Measurements from ENCODE around the gene LCE1C. TPM values are rescaled to one million over a fixed set of nuclear protein-coding genes. Genes with fewer than 3 reads are reported as not detected.

LCE1C gene
- total RNA-seq, 2 donors from 2014 or later = not detected

DNA sequence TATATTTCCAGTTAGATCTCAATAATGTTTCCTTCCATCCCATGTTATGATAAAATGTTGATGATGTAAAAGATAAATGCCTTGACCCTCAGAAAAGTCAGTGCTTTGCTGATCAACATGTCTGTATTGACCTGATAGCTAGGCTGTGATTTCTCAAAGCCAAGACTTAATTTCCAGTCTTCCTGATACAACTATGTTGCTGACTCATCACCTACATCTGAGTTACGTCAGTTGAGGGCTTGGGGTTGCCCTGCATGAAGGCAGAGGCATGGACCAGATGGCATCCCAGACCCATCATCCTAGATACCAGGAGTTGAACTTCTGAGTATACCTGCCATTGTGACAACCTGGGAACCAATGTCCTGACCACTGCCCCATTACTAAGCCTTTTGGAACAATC lies 5.1 kb downstream of the LCE1C start:
- H3K4me1 ChIP-seq = no peaks in the 10 kb centered on the region
- TF ChIP-seq, protein P1, sequence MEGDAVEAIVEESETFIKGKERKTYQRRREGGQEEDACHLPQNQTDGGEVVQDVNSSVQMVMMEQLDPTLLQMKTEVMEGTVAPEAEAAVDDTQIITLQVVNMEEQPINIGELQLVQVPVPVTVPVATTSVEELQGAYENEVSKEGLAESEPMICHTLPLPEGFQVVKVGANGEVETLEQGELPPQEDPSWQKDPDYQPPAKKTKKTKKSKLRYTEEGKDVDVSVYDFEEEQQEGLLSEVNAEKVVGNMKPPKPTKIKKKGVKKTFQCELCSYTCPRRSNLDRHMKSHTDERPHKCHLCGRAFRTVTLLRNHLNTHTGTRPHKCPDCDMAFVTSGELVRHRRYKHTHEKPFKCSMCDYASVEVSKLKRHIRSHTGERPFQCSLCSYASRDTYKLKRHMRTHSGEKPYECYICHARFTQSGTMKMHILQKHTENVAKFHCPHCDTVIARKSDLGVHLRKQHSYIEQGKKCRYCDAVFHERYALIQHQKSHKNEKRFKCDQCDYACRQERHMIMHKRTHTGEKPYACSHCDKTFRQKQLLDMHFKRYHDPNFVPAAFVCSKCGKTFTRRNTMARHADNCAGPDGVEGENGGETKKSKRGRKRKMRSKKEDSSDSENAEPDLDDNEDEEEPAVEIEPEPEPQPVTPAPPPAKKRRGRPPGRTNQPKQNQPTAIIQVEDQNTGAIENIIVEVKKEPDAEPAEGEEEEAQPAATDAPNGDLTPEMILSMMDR (IDR thresholded peaks at IDR 0.05) = no peak
- TF ChIP-seq POLR2A (IDR thresholded peaks at IDR 0.05) = no peak
- no peaks in the 10 kb centered on the region for H3K9me3 ChIP-seq
- ATAC-seq (no peak), DNase-seq (no peak)
- H3K4me3 ChIP-seq = no peak overlapping the region
- intact Hi-C loops (cut with DNase I) = no loop called here
- 40 to 56% methylated on average over 1 of the region's 1 CpG for WGBS, 2 donors
- no peaks in the 10 kb centered on the region for H3K27me3 ChIP-seq
- no peak overlapping the region for H3K27ac ChIP-seq
- H3K36me3 ChIP-seq (replicated peaks in 1 of 2; ENCODE audit: insufficient read depth in 1 of 2, low read depth in 2 of 2) = no peaks in the 10 kb centered on the region

DNA sequence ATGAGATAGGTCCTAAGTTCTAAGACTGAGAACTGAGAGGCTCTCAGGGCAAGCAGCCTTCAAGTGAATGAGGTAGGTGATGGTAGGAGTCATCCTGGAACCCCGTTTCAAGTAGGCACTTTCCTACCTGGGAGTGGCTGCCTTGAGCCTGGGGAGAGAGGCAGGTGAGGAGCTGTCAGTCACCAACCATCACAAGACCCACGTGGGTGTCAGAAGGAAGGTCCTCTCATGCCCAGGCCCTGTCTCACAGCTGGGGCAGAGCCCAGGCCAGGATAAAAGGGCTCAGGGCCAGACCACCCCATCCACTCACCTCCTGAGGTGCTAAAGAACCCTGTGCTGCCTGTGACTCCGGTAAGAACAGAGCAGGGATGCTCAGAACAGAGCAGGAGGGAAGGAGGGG lies 10.0 kb downstream of the LCE1C start, which contains the start of gene LCE1D:
Gene LCE1D, plus strand, starts transcription at position 301 of the 400 bp plus-strand sequence. CDS start 1,074 bp downstream, outside the sequence.
- Histone ChIP-seq H3K4me1 (no peaks in the 10 kb centered on the region), H3K27me3 (no peaks in the 10 kb centered on the region), H3K9me3 (no peaks in the 10 kb centered on the region), H3K27ac (no peak within 1 kb of the TSS), H3K4me3 (no peak within 1 kb of the TSS), H3K36me3 (replicated peaks in 1 of 2; ENCODE audit: insufficient read depth in 1 of 2, low read depth in 2 of 2) (no peaks in the 10 kb centered on the region)
- intact Hi-C loops (cut with DNase I) = no loop called here
- ATAC-seq = no peak
- DNase-seq = no peak
- TF ChIP-seq POLR2A (IDR thresholded peaks at IDR 0.05) = no peak
- TF ChIP-seq, protein P1 (IDR thresholded peaks at IDR 0.05) = no peak
- 18 to 23% methylated on average over 3 of the region's 3 CpGs for WGBS, 2 donors

DNA sequence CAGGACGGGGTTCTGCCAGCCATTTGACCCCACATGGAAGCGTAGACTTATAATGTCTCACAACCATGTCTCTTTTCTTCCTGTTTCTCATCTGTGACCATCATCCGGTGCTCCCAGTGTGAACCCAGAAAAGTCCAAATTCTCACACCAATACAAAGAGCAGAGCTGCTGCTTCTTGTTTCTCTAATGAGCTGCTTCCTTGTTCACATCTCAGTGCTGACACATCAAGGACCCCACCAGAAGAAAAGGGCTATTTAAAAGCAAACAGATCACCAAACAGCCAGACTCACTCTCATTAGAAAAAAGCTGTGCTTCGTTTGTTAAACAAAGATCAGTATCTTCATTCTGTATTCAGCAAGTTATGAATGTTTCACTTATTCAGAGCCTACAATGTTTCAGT lies 10.8 kb downstream of the LCE1C start:
- 39 to 44% methylated on average over 4 of the region's 4 CpGs for WGBS, 2 donors
- H3K36me3 ChIP-seq (replicated peaks in 1 of 2; ENCODE audit: insufficient read depth in 1 of 2, low read depth in 2 of 2) = no peaks in the 10 kb centered on the region
- ATAC-seq (no peak), DNase-seq (no peak)
- no peaks in the 10 kb centered on the region for H3K9me3 ChIP-seq
- H3K27ac ChIP-seq = no peak overlapping the region
- H3K4me3 ChIP-seq = no peak overlapping the region
- intact Hi-C loops (cut with DNase I) = no loop called here
- H3K27me3 ChIP-seq = no peaks in the 10 kb centered on the region
- TF ChIP-seq, protein P1 (IDR thresholded peaks at IDR 0.05) = no peak
- TF ChIP-seq POLR2A (IDR thresholded peaks at IDR 0.05) = no peak
- no peaks in the 10 kb centered on the region for H3K4me1 ChIP-seq

DNA sequence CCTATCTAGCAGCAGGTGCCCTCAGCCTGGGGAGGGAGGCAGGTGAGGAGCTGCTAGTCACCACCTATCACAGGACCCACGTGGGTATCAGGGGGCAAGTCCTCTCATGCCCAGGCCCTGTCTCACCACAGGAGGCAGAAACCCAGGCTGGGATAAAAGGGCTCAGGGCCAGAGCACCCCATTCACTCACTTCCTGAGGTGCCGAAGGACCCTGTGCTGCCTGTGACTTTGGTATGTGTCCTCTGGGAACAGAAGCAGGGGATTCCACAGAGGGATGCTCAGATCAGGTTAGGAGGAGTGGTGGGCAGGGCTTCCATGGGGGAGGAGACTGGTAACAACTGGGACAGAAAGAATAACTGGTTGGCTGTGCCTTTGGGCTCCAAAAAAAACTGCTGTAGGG lies 20.4 kb downstream of the LCE1C start, which contains the start of gene LCE1E:
Gene LCE1E, plus strand, starts transcription at position 181 of the 400 bp plus-strand sequence. CDS start 1,043 bp downstream, outside the sequence.
- H3K9me3 ChIP-seq = no peaks in the 10 kb centered on the region
- intact Hi-C loops (cut with DNase I) = no loop called here

DNA sequence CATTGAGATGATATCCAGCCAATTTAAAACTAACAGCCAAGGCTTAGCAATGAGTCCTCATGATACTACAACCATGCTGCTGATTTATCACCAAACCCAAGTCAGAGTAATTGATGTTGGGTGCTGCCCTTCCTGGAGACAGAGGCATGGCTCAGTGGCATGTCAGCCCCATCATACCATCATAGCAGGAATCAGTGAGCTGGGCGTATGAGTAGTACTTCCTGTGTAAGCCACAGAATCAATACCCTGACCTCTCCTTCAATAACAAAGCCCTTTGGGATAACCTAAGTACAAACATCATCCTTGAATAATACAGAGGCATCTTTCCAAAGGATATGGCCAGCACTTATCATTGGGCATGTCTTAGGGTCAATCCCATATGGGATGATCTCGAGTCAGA lies 23.4 kb downstream of the LCE1C start:
- no peak for ATAC-seq

More for the DNA sequence above, 20.4 kb downstream of the LCE1C start, which contains the start of gene LCE1E:
- no peak within 1 kb of the TSS for H3K4me3 ChIP-seq
- no peaks in the 10 kb centered on the region for H3K36me3 ChIP-seq (replicated peaks in 1 of 2; ENCODE audit: insufficient read depth in 1 of 2, low read depth in 2 of 2)
- ATAC-seq = no peak
- TF ChIP-seq, protein P1 (IDR thresholded peaks at IDR 0.05) = no peak
- no peak for TF ChIP-seq POLR2A (IDR thresholded peaks at IDR 0.05)
- H3K4me1 ChIP-seq = no peaks in the 10 kb centered on the region
- WGBS, 2 donors = 19 to 41% methylated on average over 2 of the region's 2 CpGs
- H3K27me3 ChIP-seq = no peaks in the 10 kb centered on the region
- no peak within 1 kb of the TSS for H3K27ac ChIP-seq
- no peak for DNase-seq

More for the DNA sequence above, 23.4 kb downstream of the LCE1C start:
- Histone ChIP-seq H3K27me3 (no peaks in the 10 kb centered on the region), H3K27ac (no peak overlapping the region), H3K36me3 (replicated peaks in 1 of 2; ENCODE audit: insufficient read depth in 1 of 2, low read depth in 2 of 2) (no peaks in the 10 kb centered on the region), H3K4me1 (no peaks in the 10 kb centered on the region), H3K4me3 (no peak overlapping the region), H3K9me3 (no peaks in the 10 kb centered on the region)
- DNase-seq = no peak
- 39 to 45% methylated on average over 2 of the region's 2 CpGs for WGBS, 2 donors
- intact Hi-C loops (cut with DNase I) = no loop called here
- no peak for TF ChIP-seq POLR2A (IDR thresholded peaks at IDR 0.05)
- TF ChIP-seq, protein P1 (IDR thresholded peaks at IDR 0.05) = no peak

Measured in body of pancreas (tissue), 4 donors.